Stimulated activated CD8-positive, alpha-beta memory T cell treated with anti-CD3 and anti-CD28 coated beads, Interleukin-4, amount 100 ng/mL, for 4 hours (primary cell): ENCODE data around the gene CRCP.

Experiments
- DNase-seq, 2 donors: peaks; one replicate each; pipeline ENCODE4 v3.0.0-alpha.2; 2020; ENCODE audit warnings: low read depth in 2 of 2, low spot score in 1 of 2

CRCP gene

GRCh38 chr7:66187905-66188304, 73.3 kb downstream of the CRCP start:
- no peak for DNase-seq

- DNase-seq = no peak
Measured at GRCh38 chr7:66188645-66189044, 74.0 kb downstream of the CRCP start.

DNA sequence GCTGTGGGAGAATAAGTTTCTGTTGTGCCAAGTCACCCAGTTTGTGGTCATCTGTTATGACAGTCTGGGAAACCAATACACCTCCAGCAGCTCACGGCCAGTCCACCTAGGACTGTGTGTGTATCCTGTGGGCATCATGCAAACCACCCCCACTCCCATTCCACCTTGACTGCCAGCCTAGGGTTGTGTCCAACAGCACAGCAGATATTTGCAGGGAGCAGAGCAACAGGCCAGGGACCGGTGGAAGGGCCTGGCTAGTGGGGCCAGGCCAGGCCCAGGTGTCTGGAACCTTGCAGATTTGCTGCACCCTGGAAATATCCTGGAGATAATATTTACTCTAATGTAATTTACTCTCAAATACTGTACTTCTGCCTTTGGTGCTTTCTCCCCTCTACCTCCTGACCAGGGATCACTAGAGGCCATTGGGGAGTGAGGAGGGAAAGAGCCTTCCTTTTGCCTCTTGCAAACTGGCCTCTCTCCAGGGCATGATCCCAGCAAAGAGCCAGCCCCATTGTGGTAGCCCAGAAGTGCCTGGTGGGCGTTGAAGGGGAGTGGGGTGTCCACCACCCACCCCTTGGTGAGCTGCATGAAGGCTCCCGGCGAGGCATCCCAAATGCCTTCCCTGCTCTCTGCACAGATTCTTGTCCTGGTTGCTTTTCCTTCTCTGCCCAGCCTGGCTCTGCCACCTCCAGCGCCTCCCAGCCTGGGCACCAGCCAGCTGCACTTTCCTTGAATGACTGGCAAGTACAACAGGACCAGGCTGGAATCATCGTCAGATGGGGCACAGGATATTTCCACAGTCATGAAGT, 75.3 kb downstream of the CRCP start:
- DNase-seq = no peak

DNA sequence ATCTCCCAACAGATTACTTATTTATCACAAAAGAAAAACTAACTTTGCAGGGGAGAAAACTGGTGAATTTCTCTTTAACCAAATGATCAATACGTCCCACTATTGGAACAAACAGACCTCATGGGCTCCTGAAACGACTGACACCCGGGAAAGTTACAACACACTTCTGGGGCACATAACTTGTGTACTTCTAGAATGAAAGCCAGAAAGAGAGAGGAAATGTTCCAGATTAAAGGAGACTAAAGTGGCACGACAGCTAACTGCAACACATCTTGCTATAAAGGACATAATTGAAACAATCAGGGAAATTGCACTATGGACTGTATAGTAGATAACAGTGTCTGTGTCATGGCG, 75.8 kb downstream of the CRCP start:
- DNase-seq = no peak

DNA sequence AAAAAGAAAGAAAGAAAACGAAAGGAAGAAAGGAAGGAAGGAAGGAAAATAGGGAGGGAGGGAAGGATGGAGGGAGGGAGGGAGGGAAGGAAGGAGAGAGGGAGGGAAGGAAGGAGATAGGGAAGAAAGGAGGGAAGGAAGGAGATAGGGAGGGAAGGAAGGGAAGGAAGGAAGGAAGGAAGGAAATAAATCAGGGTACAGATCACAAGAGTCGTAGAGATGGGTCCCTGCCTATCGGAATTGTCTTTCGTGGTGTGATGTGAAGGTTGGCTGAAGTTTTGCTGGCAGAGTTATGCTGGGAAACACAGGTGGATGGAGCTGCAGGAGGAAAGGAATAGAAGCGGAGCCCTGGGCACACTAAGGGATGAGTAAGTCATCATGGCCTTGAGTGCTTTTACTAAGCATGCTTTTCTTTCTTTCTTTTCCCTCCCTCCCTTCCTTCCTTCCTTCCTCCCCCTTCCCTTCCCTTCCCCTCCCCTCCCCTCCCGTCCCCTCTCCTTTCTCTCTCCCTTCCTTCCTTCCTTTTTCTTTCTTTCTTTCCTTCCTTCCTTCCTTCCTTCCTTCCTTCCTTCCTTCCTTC, 78.6 kb downstream of the CRCP start:
- DNase-seq = no peak

DNA sequence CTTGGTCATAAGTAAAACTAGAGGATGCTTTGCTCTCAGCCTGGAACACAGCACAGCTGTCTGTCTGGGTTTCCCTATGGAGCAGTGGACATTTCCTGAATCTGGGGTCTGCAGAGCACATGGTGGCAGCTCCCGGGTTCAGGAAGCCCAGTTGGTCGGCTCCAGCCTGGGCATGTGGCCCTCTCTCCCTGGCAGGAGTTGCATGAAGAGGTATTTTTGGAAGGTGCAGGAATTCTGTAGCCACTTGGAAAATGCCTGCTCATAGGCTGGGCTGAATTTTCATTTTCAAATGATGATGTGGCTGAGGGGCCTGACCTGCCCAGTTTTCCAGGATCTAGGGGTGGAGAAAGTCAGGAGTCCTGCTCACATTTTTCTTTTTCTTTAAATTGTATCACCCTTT, 83.8 kb downstream of the CRCP start:
- no peak for DNase-seq

DNA sequence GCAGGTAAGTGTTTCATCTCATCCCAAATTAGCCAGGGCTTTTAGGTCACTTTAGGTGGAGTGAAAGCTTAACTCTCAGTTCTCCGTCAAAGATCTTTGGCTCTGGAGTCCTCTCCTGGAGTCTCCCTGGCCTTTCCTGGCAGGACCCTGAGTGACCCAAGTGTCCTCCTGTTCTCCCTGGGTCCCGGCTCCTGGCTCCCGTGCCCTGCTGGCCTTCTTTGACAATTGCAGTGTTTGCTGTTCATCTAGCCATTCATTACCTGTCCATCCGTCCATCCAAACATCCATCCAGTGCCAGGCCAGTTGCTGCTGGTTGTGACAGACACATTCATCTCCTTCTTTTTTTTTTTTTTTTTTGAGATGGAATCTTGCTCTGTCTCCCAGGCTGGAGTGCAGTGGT, 84.3 kb downstream of the CRCP start:
- no peak for DNase-seq

DNA sequence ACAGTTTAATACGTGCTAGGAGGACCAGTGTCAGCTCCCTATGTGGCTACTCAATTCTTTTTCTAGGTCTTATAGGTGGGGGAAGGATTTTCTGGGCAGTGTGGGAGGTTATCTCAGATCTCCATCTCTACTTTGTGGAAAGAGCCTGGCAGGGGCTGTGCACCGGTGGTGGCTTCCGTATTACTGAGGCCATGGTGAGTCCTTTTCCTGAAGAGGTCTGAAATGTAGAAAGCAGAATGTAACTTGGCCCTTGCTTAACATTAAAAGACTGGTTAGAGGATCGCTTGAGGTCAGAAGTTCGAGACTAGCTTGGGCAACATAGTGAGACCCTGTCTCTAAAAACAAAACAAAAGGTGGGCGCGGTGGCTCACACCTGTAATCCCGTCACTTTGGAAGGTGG, 87.8 kb downstream of the CRCP start:
- DNase-seq = no peak
